VCaP (cell line): ENCODE data around the gene GARRE1.

Experiments used
- H3K27ac ChIP-seq: fragments of 450-650 bp; 2 replicates; pipeline ENCODE4 v1.5.1; 2017
- TF ChIP-seq, protein P1 (sequence below): fragments of 450-650 bp; conservative IDR thresholded peaks from 2 replicates; pipeline ENCODE4 v1.5.1; 2017; ENCODE audit warnings: mild to moderate bottlenecking, moderate library complexity

The GARRE1 gene

DNA sequence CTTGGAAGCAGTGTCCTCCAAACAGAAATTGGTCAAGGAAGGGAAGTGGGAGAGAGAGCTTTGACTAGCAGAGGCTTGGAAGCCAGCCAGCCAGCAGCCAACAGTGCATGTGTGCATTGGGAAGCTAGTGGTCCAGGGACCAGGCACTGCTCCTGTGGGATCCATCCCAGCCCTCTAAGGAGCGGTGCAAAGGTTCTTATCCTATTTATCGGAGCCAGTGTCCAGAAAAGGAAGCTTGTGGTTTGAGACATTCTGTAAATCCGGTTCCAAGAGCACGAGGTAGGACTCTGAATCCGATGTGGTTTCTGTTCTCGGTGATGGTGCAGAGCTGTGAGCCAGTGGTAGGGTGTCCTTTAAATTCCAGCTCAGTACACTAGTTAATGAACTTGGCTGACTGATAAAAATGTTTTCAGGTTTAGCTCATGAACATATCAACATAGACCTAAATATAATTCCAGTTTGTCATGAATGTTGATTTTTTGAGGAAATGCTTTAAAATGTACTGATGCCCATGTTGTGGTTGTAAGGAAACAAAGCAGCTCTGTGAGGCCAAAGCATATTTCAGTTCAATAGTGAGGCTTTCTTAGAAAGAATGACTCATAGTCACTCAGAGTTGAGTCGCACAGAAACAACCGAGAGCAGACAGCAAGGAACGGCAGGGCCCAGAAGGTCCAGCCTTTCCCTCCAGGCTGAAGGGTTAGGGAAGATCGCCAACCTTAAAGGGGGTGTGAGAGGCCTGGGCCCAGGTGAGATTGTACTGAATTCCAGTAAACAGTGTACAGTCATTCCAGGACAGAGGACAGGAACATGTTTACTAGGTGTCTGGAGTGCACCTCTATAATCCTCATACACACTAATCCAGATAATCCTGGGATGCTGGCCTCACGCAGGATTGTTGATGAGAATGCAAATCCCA lies 21.5 kb upstream of the GARRE1 start:
- 0 out of 2 replicates have a peak overlapping the region, but pooled peaks have one; percentile 1 for H3K27ac ChIP-seq
- TF ChIP-seq, protein P1, sequence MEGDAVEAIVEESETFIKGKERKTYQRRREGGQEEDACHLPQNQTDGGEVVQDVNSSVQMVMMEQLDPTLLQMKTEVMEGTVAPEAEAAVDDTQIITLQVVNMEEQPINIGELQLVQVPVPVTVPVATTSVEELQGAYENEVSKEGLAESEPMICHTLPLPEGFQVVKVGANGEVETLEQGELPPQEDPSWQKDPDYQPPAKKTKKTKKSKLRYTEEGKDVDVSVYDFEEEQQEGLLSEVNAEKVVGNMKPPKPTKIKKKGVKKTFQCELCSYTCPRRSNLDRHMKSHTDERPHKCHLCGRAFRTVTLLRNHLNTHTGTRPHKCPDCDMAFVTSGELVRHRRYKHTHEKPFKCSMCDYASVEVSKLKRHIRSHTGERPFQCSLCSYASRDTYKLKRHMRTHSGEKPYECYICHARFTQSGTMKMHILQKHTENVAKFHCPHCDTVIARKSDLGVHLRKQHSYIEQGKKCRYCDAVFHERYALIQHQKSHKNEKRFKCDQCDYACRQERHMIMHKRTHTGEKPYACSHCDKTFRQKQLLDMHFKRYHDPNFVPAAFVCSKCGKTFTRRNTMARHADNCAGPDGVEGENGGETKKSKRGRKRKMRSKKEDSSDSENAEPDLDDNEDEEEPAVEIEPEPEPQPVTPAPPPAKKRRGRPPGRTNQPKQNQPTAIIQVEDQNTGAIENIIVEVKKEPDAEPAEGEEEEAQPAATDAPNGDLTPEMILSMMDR = no peak

DNA sequence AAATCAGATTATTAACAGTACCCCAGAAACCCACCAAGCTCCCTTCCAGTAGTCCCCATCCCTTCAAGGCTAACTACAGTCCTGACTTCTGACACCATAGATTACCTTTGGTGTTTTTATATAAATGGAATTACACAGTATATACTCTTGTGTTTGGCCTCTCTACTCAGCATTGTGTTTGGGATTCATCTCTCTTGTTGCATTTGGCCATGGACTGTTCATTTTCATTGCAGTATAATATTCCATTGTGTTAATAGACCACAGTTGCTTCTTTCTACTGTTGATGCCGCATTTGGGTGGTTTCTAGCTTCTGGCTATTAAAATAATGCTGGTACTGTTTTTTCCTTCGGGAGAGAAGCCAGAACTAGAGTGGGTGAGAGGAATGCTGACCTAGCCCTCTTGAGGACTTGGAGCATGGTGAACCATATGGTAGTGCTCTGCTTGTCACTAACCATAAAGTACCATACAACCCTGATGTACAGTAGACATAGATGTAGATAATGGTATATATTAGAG lies 18.9 kb upstream of the GARRE1 start:
- no peak overlapping the region for H3K27ac ChIP-seq
- TF ChIP-seq, protein P1 = no peak

- TF ChIP-seq, protein P1 = no peak
- H3K27ac ChIP-seq = no peak overlapping the region
Measured at GRCh38 chr19:34236035-34236987, 18.0 kb upstream of the GARRE1 start.

DNA sequence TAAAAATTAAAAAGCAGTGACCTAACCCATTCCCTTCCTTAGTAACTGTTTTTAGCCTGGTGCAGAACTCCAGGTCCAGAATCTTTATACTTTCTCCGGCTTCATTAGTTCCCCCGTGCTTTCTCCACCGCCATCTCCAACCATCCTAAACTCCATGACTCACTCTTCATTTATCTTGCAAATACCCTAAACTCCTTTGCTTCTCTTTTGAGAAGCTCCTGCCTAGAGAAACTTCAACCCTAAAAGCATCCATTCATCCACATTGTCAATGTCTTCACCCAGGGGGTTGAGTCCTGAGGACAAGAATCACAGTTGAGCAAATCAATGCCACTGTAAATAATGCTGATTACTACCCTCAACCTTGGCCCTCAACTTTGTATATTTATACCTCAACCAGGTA lies 17.1 kb upstream of the GARRE1 start:
- TF ChIP-seq, protein P1 = no peak
- no peak overlapping the region for H3K27ac ChIP-seq

GRCh38 chr19:34237939-34238338 lies 16.4 kb upstream of the GARRE1 start:
- H3K27ac ChIP-seq = no peak overlapping the region
- TF ChIP-seq, protein P1 = no peak

DNA sequence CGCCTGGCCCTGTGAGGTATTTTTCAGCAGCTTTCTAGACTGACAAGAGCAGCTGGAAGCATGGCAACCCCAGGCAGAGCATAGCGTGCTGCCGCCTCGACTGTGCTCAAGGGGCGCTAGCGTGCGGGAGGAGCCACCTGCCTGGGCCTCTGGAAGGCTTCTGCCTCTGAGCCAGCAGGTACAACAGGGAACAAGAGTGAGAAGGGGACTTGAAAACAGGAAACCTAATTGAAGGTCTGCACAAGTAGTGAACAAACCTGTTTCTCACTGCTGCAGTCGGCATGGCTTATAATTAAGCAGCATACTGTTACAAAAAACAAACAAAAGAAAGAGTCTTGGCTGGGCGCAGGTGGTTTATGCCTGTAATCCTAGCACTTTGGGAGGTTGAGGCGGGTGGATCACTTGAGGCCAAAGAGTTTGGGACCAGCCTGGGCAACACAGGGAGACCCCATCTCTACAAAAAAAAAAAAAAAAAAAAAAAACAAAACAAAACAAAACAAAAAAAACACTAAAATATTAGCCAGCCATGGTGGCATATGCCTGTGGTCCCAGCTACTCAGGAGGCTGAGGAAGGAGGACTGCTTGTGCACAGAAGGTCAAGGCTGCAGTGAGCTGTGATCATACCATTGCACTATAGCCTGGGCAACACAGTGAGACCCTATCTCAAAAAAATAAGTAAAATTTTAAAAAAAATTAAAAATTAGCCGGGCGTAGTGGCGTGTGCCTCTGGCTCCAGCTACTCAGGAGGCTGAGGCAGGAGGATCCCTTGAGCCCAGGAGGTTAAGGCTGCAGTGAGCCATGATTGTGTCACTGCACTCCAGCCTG lies 12.6 kb upstream of the GARRE1 start:
- H3K27ac ChIP-seq = peak overlapping the region; percentile 93
- TF ChIP-seq, protein P1 = peak; percentile 92

- peak overlapping the region; percentile 93; the same call in 1 of the 2 replicates for H3K27ac ChIP-seq
Measured at GRCh38 chr19:34243138-34243875, 11.0 kb upstream of the GARRE1 start.
